AG08395 (cell line): ENCODE measurements around the gene HPCAL1.
A peak's percentile ranks its signal among the peaks of the same experiment; 100 is the strongest.

Experiments
- DNase-seq: peaks from one replicate; pipeline ENCODE4 v3.0.0; 2012; ENCODE audit warnings: mixed read lengths, low spot score

HPCAL1 gene

DNA sequence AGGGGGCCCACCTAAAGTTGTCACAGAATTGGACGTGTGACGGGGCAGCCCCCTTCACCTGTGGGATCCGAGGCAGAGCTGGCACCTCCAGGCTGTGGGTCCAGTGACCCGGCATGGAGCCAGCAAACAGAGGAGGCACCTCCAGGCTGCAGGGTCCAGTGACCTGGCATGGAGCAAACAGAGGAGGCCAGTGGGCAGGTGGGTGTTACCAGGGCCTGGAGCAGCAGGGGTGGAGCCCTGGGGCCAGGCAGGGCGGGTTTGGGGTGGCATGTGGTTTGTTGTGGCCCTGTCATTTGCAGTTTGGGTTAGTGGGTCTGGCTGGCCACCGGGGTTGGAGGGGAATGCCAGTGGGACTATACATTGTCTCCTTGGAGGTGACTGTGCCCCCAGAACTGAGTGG, 68.2 kb downstream of the HPCAL1 start:
- DNase-seq = no peak

DNA sequence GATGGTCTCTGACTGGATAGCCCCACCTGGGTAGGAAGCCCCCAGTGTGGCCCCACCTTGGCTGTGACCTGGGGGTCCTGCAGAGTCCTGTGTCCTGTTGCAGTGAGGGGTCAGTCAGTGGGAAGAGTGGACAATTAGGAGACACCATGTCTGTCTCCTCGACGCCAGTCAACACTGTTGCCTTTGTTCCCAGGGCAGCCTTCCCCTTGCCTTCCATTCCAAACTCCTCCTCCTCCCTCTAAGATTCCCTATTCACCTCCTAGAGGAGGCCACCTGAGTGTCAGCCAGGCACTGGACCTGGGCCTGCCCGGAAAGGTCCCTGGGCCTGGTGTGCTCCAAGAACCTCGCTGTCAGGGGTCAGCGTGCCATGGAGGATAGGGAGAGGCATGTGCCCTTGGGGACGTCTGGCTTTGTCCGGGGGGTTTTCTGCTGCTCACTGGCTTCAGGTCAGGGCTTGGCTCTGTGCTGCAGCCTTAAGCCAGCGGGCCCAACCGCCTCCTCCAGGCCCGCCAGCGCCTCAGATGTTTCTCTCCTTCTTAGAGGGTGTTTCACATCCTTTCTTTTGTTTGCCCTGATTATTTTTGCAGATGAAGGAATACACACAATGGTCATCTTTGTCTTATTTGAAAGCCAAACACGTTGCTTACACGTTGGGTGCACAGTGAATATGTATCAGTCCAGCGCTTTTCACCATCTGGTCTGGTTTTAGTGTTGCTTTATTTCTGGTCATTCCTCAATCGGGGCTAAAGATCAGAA, 68.9 kb downstream of the HPCAL1 start:
- no peak for DNase-seq

GRCh38 chr2:10372203-10372861, 69.6 kb downstream of the HPCAL1 start:
- no peak for DNase-seq

DNA sequence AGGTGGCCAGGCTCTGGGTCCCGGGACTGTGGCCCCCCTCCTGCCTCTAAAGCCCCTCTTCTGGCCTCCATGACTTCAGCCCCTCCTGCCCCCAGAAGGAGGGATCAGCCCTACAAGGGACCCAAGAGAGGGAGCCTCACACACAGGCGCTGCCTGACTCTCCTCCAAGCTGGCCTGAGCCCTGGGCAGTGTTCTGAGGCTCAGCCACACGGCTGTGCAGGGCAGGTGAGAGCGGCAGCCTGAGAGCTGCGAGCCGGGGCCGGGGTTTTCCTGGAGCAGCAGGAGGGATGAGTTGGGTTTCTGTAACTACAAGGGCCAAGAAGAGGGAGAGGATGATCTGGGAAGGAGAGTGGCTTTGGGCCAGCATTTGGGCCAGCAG, 70.1 kb downstream of the HPCAL1 start:
- no peak for DNase-seq

DNA sequence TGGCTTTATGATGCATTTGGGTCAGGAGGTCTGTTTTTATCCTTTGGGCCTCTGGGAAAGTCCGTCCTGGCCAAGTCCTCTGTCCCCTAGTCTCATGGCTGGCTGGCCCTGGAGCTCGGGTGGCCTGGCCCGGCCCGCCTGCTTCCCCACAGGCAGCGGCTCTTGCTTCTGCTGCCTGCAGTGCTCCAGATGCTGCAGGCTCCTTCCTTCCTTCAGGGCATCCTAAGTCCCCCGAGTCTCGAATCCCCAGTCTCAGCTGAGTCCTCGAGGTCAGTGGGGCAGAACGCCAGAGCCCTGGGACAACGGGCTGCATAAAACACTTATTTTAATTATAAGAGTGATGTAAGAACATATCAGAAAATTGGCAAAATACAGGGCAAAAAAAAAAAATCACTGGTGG, 71.2 kb downstream of the HPCAL1 start:
- DNase-seq = no peak

DNA sequence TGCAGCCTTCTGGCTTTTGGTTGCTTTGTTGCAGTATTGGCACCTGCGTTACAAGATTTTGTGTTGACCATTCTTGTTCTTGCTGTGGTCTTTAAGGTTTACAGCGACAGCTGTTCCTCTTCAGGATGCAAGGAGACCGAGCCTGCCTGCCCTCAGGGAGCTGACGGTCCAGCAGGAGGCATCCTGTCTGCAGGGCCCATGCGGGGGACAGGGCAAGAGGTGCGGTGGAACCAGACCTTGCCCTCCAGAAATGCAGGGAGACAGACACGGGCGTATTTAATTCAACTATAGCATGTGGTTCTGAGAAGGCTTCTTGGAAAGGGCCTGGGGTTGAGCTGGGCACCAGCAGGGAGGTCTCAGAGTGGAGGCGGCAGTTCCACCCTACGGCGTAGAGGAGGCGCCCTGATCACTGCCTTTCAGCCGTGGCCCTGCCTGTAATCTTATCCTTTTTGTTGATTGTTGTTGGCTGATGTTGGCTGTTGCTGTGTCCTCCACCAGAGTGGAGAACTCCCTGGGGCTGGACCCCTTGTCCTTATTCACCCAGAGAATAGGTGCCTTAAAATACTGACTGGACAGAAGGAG, 71.7 kb downstream of the HPCAL1 start:
- no peak for DNase-seq

DNA sequence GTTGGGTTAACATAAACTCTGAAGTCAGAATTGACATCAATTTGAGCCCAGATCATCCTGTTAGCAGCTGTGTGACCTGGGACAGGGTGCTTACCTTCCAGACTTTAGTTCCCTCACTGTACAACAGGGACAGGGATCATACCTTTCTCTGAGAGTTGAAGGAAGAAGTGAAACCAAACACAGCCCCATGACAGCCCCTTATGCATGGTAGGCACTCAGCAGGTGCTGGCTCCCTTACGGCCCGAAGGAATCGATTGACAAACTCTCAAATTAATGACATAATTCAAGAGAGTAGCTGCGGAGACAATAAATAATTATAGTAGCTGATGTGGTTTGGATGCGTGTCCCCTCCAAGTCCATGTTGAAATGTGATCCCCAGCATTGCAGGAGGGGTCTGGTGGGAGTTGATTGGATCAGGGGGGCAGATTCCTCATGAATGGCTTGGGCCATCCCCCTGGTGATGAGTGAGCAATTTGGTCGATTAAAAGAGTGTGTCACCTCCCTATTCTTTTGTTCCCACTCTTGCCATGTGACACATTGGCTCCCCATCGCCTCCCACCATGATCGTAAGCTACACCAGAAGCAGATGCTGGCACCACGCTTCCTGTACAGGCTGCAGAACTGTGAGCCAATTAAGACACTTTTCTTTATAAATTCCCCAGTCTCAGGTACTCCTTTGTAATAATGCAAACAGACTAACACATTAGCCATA, 73.0 kb downstream of the HPCAL1 start:
- DNase-seq = no peak

GRCh38 chr2:10377052-10377746, 74.5 kb downstream of the HPCAL1 start:
- no peak for DNase-seq

- DNase-seq = no peak
These were observed 75.0 kb downstream of the HPCAL1 start for GRCh38 chr2:10377747-10378085.

DNA sequence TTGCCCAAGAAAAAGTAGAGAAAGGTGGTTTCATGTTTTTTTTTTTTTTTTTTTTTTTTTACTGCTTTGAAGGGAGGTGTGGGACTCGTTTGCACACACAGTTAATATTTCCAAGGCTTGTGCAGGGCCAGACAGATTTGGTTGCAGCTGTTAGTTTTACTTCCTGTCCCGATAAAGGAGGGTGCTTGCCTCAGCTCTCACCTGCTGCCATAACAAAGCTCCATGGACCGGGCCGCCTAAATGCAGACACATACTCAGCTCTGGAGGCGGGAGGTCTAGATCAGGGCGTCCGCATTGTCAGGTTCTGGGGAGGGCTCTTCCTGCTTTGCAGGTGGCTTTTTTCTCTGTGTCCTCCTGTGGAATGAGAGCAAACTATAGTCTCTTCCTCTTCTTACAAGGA, 75.5 kb downstream of the HPCAL1 start:
- DNase-seq = no peak

- no peak for DNase-seq
These were observed 77.6 kb downstream of the HPCAL1 start for GRCh38 chr2:10380048-10380926.

DNA sequence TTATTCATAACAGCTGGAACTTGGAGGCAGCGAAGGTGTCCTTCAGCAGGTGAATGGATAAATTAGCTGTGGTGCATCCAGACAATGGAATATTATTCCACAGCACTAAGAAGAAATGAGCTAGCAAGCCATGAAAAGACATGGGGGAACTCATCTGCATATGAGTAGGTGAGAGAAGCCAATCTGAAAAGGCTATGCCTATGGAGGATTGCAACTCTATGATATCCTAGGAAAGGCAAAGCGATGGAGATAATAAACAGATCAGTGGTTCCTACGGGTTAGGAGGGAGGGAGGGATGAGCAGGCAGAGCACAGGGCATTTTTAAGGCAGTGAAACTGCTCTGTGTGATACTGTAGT, 79.3 kb downstream of the HPCAL1 start:
- DNase-seq = no peak

GRCh38 chr2:10382354-10383061, 79.8 kb downstream of the HPCAL1 start:
- no peak for DNase-seq

DNA sequence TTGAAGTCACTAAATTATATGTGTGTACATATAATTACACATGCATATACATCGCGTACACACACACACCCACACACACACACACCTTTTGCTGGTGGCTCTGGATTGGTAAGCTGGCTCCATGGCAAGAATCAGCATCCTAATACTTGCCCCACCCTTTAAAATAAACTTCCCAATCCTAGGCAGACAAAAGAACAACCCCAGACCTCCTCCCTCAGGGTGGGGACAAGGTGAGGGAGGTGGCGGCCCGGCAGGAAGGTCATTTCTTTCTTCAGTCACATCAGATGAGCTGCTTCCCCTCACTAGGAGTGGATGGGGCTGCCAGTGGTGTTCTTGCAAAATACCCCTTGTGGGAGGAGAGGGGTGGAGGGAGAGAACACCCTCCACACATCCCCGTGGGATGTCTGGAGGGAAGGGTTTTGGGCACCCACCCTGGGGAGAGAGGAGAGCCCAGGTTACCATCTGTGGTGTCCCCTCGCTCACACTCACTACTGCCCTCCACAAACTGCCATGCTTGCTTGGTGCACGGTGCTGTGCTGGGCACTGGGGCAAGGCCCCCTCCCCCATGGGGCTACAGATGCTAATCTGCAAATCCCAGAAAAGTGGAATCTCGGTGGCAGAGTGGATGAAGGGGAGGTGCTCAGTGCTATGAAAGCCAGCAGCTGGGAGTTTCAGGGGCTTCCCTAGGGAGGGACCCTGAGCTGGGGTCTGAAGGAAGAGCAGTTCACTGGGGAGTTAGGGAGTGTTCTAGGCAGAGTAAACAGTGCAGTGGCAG, 81.4 kb downstream of the HPCAL1 start:
- DNase-seq = no peak

- DNase-seq = peak; percentile 21
These were observed 82.8 kb downstream of the HPCAL1 start for GRCh38 chr2:10385501-10385900.

DNA sequence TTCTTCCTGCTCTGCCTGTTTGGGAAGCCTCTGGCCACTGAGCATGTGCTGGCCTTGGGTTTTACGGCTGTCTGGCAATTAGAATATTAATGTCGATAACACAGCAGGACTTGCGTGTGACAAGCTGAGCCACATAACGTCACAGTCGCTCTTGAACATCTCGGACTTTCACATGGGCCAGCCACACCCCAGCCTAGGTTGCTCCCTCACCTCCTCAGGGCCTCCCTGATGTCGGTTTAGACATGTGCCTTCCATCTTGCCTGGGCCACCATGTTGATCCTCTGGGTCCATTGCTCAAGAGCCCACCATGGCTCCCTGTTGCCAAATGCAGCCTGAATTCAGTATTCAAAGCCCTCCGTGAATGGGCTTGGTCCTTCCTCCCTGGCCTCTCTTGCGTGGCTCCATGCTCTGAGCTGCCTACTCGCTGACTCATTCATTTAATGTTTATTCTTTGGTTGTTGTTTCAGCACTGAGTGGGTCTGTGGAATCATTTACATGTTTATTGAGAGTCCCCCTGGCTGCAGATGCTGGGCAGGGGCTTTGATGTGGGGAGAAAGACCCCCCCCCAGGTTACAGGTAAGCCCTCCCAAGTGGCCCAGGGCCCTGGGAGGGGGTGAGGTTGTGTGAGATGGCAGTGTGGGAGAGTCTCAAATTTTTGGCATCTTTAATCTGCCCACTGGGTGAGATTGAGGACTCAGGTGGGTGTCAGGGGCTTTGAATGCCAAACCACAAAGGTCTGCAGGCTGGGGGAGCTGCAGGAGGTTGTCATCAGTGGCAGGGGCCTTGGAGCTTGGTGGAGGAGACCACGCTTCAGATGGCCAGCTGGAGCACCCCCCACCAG, 83.4 kb downstream of the HPCAL1 start:
- DNase-seq = peak; percentile 62

DNA sequence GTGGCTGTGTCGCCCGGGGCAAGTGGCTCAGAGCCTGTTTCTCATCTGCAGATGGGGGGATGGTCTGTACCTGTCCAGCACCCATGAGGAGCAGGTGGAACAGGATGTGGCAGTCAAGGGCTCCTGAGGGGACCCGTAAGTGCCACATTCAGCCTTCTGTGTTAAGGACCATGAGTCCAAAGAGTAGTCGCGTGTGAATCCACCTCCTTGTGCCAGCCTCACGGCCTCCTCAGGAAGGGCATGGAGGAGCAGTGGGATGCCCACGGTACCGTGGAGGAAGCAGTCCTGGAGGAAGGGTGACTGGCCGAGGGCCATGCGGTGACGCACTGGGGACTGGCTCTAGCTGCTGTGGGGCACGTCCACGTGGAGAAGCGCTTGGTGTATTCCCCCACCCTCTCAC, 84.3 kb downstream of the HPCAL1 start:
- no peak for DNase-seq

DNA sequence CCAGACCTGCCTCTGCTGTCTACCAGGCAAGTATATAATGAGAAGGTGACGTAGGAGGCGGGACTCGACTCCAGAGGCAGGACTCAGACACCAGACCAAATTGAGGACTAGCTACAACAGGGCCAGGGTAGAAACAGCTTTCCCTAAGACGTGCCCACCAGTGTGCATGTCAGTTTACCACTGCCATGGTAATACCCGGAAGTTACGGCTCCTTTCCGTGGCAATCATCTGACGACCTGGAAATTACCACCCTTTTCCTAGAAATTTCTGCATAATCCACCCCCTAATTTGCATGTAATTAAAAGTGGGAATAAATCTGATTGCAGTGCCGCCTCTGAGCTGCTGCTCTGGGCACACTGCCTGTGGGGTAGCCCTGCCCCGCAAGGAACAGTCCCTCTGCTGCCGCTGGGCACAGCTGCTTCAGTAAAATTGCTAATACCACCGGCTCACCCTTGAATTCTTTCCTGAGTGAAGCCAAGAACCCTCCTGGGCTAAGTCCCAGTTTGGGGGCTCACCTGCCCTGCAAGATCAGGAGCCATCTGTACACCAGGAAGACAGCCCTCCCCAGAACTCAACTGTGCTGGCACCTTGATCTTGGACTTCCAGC, 86.4 kb downstream of the HPCAL1 start:
- no peak for DNase-seq

- peak; percentile 71 for DNase-seq
These were observed 86.9 kb downstream of the HPCAL1 start for GRCh38 chr2:10389573-10389972.
